ENCODE results near the gene SCT.

The SCT gene

GRCh38 chr11:608791-609251 lies 18.2 kb downstream of the SCT start:
- no peak for DNase-seq

GRCh38 chr11:607971-608659 lies 18.9 kb downstream of the SCT start:
- no peak for DNase-seq

GRCh38 chr11:607020-607780 lies 19.8 kb downstream of the SCT start:
- no peak for DNase-seq

GRCh38 chr11:606245-606644 lies 20.7 kb downstream of the SCT start:
- no peak for DNase-seq

- DNase-seq: no peak
Observed at GRCh38 chr11:605286-606129, 21.5 kb downstream of the SCT start.

GRCh38 chr11:603154-603553 lies 23.8 kb downstream of the SCT start:
- no peak for DNase-seq

GRCh38 chr11:601573-602245 lies 25.3 kb downstream of the SCT start:
- DNase-seq: no peak

- DNase-seq: no peak
Observed at GRCh38 chr11:598005-598680, 28.8 kb downstream of the SCT start.

- DNase-seq: no peak
Observed at GRCh38 chr11:597166-597725, 29.7 kb downstream of the SCT start.

GRCh38 chr11:596374-596773 lies 30.6 kb downstream of the SCT start:
- no peak for DNase-seq

- no peak for DNase-seq
Observed at GRCh38 chr11:595400-595799, 31.6 kb downstream of the SCT start.

- DNase-seq: no peak
Observed at GRCh38 chr11:593347-593746, 33.6 kb downstream of the SCT start.

- no peak for DNase-seq
Observed at GRCh38 chr11:592918-593317, 34.1 kb downstream of the SCT start.

GRCh38 chr11:592501-592900 lies 34.5 kb downstream of the SCT start:
- DNase-seq: no peak

- no peak for DNase-seq
Observed at GRCh38 chr11:590997-591396, 36.0 kb downstream of the SCT start.

GRCh38 chr11:589798-590197 lies 37.2 kb downstream of the SCT start:
- no peak for DNase-seq

- DNase-seq: peak; percentile 67 to 82
Observed at GRCh38 chr11:587978-588380, 39.0 kb downstream of the SCT start.

GRCh38 chr11:587546-587945 lies 39.4 kb downstream of the SCT start:
- DNase-seq: no peak

GRCh38 chr11:586376-587316 lies 40.3 kb downstream of the SCT start:
- DNase-seq: no peak

GRCh38 chr11:584287-584686 lies 42.7 kb downstream of the SCT start:
- no peak for DNase-seq

- DNase-seq: no peak
Observed at GRCh38 chr11:581752-582151, 45.2 kb downstream of the SCT start.
